Epithelial cell of proximal tubule (primary cell): ENCODE measurements around the gene DTX2. TPM values are rescaled to one million over a fixed set of nuclear protein-coding genes. Genes with fewer than 3 reads are reported as not detected.
"Not testable (repeated sequence)": the region's sequence is repeated elsewhere in the genome, so short reads cannot be mapped to it uniquely, and the experiment has no call there.

ENCODE experiments used
- DNase-seq: peaks from one replicate; pipeline ENCODE4 v3.0.0-alpha.2; 2011; ENCODE audit warnings: low read depth
- H3K4me3 ChIP-seq: 2 replicates; pipeline ENCODE4 v1.5.1; 2011; ENCODE audit warnings: low read depth, mild to moderate bottlenecking, low read length
- CTCF ChIP-seq: conservative IDR thresholded peaks from 2 replicates; pipeline ENCODE4 v1.5.1; 2012; ENCODE audit warnings: low read depth, mild to moderate bottlenecking, low read length
- total RNA-seq: library from RNA; depleted of rRNA; stranded (reverse); fragments of >200 nt; gene quantifications from 2 replicates; pipeline ENCODE4 v1.2.3, GENCODE V29; 2015

Gene DTX2
- total RNA-seq, 1 donor from 2014 or later: 11.5 TPM

GRCh38 chr7:76426246-76426645, 35.3 kb upstream of the DTX2 start:
- DNase-seq: no peak
- no peak for TF ChIP-seq CTCF
- H3K4me3 ChIP-seq: no peak overlapping the region

- no peak overlapping the region for H3K4me3 ChIP-seq
- no peak for DNase-seq
- no peak for TF ChIP-seq CTCF
Observed at GRCh38 chr7:76427635-76428034, 33.9 kb upstream of the DTX2 start.

- DNase-seq: no peak
- no peak overlapping the region for H3K4me3 ChIP-seq
- no peak for TF ChIP-seq CTCF
Observed at GRCh38 chr7:76428149-76428823, 33.2 kb upstream of the DTX2 start.

- DNase-seq: no peak
- no peak for TF ChIP-seq CTCF
- H3K4me3 ChIP-seq: no peak overlapping the region
Observed at GRCh38 chr7:76428868-76429805, 32.4 kb upstream of the DTX2 start.

GRCh38 chr7:76430211-76430610, 31.3 kb upstream of the DTX2 start:
- TF ChIP-seq CTCF: no peak
- DNase-seq: no peak
- H3K4me3 ChIP-seq: no peak overlapping the region

GRCh38 chr7:76430836-76431235, 30.7 kb upstream of the DTX2 start:
- no peak overlapping the region for H3K4me3 ChIP-seq
- no peak for TF ChIP-seq CTCF
- DNase-seq: no peak

GRCh38 chr7:76437873-76438272, 23.6 kb upstream of the DTX2 start:
- not testable (repeated sequence) for H3K4me3 ChIP-seq
- peak; percentile 63 for DNase-seq
- peak; percentile 64 for TF ChIP-seq CTCF

- not testable (repeated sequence) for DNase-seq, H3K4me3 ChIP-seq
Observed at GRCh38 chr7:76439120-76439888, 22.2 kb upstream of the DTX2 start.

- DNase-seq, H3K4me3 ChIP-seq: not testable (repeated sequence)
Observed at GRCh38 chr7:76440404-76440803, 21.1 kb upstream of the DTX2 start.

GRCh38 chr7:76441792-76442191, 19.7 kb upstream of the DTX2 start:
- not testable (repeated sequence) for DNase-seq, H3K4me3 ChIP-seq
